ENCODE measurements around the gene SATB2. TPM values are rescaled to one million over a fixed set of nuclear protein-coding genes. Genes with fewer than 3 reads are reported as not detected.
A peak's percentile ranks its signal among the peaks of the same experiment; 100 is the strongest.

The SATB2 gene
- total RNA-seq, 1 experiment from 2014 or later, result 22.1 TPM

DNA sequence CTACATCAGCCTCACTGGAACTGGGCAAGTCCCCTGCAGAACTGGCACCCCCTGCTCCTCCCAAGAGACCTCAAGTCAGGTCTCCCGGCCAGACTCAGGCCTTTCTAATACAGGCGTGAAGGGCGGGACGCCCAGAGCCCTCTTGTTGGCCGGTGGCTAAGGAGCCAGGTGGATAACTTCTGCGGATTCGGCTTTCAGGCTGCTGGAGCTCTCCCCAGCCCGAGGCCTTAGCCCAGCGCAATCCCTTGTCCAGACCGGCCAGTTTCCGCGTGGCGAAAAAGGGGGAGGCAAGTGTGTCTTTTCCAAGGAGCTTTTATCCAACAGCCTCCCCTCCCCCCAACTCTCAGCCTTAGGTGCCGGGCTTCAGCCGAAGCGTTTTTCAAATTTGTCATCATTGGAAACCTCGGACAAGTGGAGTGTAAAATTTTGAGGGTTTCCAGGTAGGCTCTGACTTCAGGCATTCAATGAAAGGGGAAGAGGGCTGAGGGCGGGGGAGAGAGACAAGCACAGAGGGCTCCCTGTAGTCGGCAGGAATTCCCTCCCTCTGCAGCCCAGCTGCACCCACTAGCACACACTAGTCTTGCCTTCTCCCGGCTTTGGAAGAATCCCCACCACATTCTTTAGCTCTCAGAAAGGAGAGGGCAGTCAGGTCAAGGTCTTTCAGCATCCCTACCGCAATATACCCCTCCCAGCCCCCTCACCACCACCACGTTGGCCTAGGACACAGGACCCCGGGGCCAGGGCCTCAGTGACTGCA lies 9.5 kb upstream of the SATB2 start:
- DNase-seq (ENCODE audit: low spot score) (peak; percentile 52), ATAC-seq (peak; percentile 13)
- ChIA-PET POLR2A (interaction anchor here (0.9 kb wide), 1 partner anchor 37 kb away, joined by 3 read pairs; no protein-coding TSS in a partner anchor), CTCF (interaction anchor here (0.7 to 6.9 kb wide), 10 partner anchors 11 to 1152 kb away, joined by 3 to 136 read pairs (median 4); partner anchors contain the start of gene SATB2)
- Mint-ChIP-seq H3K36me3 (no peaks in the 10 kb centered on the region), H3K27me3 (ENCODE audit: low read depth) (peaks cover 97% of the 10 kb centered on the region), H3K4me1 (peaks cover 58% of the 10 kb centered on the region), H3K9me3 (no peaks in the 10 kb centered on the region), H3K27ac (no peak overlapping the region), H3K4me3 (peak overlapping the region; percentile 76)
- TF ChIP-seq ETV6 (CRISPR knock-in tag; IDR thresholded peaks at IDR 0.05) (no peak), SMAD3 (CRISPR knock-in tag; IDR thresholded peaks at IDR 0.05; ENCODE audit: borderline replicate concordance) (no peak), CBFB (CRISPR knock-in tag; IDR thresholded peaks at IDR 0.05; ENCODE audit: low read depth) (no peak), JUN (CRISPR knock-in tag; IDR thresholded peaks at IDR 0.05) (no peak), CREM (CRISPR knock-in tag; IDR thresholded peaks at IDR 0.05) (no peak), MXD4 (CRISPR knock-in tag; IDR thresholded peaks at IDR 0.05; ENCODE audit: borderline replicate concordance) (no peak), GABPB1 (CRISPR knock-in tag; IDR thresholded peaks at IDR 0.05) (no peak), TEAD1 (CRISPR knock-in tag; IDR thresholded peaks at IDR 0.05) (no peak)
- TF ChIP-seq, protein P1, sequence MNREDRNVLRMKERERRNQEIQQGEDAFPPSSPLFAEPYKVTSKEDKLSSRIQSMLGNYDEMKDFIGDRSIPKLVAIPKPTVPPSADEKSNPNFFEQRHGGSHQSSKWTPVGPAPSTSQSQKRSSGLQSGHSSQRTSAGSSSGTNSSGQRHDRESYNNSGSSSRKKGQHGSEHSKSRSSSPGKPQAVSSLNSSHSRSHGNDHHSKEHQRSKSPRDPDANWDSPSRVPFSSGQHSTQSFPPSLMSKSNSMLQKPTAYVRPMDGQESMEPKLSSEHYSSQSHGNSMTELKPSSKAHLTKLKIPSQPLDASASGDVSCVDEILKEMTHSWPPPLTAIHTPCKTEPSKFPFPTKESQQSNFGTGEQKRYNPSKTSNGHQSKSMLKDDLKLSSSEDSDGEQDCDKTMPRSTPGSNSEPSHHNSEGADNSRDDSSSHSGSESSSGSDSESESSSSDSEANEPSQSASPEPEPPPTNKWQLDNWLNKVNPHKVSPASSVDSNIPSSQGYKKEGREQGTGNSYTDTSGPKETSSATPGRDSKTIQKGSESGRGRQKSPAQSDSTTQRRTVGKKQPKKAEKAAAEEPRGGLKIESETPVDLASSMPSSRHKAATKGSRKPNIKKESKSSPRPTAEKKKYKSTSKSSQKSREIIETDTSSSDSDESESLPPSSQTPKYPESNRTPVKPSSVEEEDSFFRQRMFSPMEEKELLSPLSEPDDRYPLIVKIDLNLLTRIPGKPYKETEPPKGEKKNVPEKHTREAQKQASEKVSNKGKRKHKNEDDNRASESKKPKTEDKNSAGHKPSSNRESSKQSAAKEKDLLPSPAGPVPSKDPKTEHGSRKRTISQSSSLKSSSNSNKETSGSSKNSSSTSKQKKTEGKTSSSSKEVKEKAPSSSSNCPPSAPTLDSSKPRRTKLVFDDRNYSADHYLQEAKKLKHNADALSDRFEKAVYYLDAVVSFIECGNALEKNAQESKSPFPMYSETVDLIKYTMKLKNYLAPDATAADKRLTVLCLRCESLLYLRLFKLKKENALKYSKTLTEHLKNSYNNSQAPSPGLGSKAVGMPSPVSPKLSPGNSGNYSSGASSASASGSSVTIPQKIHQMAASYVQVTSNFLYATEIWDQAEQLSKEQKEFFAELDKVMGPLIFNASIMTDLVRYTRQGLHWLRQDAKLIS (CRISPR knock-in tag; IDR thresholded peaks at IDR 0.05; ENCODE audit: borderline replicate concordance), result no peak
- TF ChIP-seq, protein P2, sequence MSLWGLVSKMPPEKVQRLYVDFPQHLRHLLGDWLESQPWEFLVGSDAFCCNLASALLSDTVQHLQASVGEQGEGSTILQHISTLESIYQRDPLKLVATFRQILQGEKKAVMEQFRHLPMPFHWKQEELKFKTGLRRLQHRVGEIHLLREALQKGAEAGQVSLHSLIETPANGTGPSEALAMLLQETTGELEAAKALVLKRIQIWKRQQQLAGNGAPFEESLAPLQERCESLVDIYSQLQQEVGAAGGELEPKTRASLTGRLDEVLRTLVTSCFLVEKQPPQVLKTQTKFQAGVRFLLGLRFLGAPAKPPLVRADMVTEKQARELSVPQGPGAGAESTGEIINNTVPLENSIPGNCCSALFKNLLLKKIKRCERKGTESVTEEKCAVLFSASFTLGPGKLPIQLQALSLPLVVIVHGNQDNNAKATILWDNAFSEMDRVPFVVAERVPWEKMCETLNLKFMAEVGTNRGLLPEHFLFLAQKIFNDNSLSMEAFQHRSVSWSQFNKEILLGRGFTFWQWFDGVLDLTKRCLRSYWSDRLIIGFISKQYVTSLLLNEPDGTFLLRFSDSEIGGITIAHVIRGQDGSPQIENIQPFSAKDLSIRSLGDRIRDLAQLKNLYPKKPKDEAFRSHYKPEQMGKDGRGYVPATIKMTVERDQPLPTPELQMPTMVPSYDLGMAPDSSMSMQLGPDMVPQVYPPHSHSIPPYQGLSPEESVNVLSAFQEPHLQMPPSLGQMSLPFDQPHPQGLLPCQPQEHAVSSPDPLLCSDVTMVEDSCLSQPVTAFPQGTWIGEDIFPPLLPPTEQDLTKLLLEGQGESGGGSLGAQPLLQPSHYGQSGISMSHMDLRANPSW (CRISPR knock-in tag; conservative IDR thresholded peaks at IDR 0.05; ENCODE audit: low read depth), result no peak

DNA sequence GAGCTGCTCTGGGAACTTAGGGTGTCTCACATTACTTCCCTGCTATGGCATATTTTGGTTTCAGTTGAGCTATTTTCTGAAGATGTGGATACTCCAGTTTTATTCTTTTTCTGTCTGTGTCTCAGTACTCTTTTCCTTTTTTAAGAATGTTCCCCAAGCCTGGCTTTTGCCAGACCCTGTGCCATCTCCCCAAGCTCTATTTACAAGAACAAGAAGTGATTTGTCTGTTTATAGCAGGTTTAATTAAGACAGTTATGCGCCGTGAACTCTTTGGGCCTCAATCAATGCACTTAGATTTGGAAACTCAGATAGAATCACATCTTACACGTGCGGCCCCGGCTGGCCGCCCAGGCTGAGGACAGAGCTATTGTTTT lies 8.9 kb upstream of the SATB2 start:
- Mint-ChIP-seq H3K27me3 (ENCODE audit: low read depth) (peaks cover 97% of the 10 kb centered on the region), H3K4me3 (peak overlapping the region; percentile 76), H3K4me1 (peaks cover 60% of the 10 kb centered on the region), H3K36me3 (no peaks in the 10 kb centered on the region), H3K27ac (no peak overlapping the region), H3K9me3 (no peaks in the 10 kb centered on the region)
- DNase-seq (ENCODE audit: low spot score) (no peak), ATAC-seq (no peak)
- CTCF ChIA-PET, result interaction anchor here (1.1 to 6.9 kb wide), 8 partner anchors 10 to 1152 kb away, joined by 3 to 136 read pairs (median 6); partner anchors contain the start of gene SATB2
- POLR2A ChIA-PET, result interaction anchor here (0.9 kb wide), 1 partner anchor 36 kb away, joined by 3 read pairs; no protein-coding TSS in a partner anchor
- TF ChIP-seq NFATC4 (CRISPR knock-in tag; IDR thresholded peaks at IDR 0.05), result no peak
- TF ChIP-seq NR3C1 (CRISPR knock-in tag; conservative IDR thresholded peaks at IDR 0.05; ENCODE audit: low read depth), result no peak
- TF ChIP-seq ZNF232 (CRISPR knock-in tag; IDR thresholded peaks at IDR 0.05), result no peak
- TF ChIP-seq, protein P3, sequence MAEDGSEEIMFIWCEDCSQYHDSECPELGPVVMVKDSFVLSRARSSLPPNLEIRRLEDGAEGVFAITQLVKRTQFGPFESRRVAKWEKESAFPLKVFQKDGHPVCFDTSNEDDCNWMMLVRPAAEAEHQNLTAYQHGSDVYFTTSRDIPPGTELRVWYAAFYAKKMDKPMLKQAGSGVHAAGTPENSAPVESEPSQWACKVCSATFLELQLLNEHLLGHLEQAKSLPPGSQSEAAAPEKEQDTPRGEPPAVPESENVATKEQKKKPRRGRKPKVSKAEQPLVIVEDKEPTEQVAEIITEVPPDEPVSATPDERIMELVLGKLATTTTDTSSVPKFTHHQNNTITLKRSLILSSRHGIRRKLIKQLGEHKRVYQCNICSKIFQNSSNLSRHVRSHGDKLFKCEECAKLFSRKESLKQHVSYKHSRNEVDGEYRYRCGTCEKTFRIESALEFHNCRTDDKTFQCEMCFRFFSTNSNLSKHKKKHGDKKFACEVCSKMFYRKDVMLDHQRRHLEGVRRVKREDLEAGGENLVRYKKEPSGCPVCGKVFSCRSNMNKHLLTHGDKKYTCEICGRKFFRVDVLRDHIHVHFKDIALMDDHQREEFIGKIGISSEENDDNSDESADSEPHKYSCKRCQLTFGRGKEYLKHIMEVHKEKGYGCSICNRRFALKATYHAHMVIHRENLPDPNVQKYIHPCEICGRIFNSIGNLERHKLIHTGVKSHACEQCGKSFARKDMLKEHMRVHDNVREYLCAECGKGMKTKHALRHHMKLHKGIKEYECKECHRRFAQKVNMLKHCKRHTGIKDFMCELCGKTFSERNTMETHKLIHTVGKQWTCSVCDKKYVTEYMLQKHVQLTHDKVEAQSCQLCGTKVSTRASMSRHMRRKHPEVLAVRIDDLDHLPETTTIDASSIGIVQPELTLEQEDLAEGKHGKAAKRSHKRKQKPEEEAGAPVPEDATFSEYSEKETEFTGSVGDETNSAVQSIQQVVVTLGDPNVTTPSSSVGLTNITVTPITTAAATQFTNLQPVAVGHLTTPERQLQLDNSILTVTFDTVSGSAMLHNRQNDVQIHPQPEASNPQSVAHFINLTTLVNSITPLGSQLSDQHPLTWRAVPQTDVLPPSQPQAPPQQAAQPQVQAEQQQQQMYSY (CRISPR knock-in tag; IDR thresholded peaks at IDR 0.05), result no peak
- no peak for TF ChIP-seq SMAD4 (CRISPR knock-in tag; IDR thresholded peaks at IDR 0.05)
- TF ChIP-seq, protein P4, sequence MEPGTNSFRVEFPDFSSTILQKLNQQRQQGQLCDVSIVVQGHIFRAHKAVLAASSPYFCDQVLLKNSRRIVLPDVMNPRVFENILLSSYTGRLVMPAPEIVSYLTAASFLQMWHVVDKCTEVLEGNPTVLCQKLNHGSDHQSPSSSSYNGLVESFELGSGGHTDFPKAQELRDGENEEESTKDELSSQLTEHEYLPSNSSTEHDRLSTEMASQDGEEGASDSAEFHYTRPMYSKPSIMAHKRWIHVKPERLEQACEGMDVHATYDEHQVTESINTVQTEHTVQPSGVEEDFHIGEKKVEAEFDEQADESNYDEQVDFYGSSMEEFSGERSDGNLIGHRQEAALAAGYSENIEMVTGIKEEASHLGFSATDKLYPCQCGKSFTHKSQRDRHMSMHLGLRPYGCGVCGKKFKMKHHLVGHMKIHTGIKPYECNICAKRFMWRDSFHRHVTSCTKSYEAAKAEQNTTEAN (CRISPR knock-in tag; IDR thresholded peaks at IDR 0.05), result no peak
- TF ChIP-seq, protein P5, sequence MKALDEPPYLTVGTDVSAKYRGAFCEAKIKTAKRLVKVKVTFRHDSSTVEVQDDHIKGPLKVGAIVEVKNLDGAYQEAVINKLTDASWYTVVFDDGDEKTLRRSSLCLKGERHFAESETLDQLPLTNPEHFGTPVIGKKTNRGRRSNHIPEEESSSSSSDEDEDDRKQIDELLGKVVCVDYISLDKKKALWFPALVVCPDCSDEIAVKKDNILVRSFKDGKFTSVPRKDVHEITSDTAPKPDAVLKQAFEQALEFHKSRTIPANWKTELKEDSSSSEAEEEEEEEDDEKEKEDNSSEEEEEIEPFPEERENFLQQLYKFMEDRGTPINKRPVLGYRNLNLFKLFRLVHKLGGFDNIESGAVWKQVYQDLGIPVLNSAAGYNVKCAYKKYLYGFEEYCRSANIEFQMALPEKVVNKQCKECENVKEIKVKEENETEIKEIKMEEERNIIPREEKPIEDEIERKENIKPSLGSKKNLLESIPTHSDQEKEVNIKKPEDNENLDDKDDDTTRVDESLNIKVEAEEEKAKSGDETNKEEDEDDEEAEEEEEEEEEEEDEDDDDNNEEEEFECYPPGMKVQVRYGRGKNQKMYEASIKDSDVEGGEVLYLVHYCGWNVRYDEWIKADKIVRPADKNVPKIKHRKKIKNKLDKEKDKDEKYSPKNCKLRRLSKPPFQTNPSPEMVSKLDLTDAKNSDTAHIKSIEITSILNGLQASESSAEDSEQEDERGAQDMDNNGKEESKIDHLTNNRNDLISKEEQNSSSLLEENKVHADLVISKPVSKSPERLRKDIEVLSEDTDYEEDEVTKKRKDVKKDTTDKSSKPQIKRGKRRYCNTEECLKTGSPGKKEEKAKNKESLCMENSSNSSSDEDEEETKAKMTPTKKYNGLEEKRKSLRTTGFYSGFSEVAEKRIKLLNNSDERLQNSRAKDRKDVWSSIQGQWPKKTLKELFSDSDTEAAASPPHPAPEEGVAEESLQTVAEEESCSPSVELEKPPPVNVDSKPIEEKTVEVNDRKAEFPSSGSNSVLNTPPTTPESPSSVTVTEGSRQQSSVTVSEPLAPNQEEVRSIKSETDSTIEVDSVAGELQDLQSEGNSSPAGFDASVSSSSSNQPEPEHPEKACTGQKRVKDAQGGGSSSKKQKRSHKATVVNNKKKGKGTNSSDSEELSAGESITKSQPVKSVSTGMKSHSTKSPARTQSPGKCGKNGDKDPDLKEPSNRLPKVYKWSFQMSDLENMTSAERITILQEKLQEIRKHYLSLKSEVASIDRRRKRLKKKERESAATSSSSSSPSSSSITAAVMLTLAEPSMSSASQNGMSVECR (CRISPR knock-in tag; IDR thresholded peaks at IDR 0.05; ENCODE audit: borderline replicate concordance), result no peak
- no peak for TF ChIP-seq KAT7 (CRISPR knock-in tag; IDR thresholded peaks at IDR 0.05; ENCODE audit: borderline replicate concordance)
- TF ChIP-seq GABPB1 (CRISPR knock-in tag; IDR thresholded peaks at IDR 0.05), result no peak

Data from WTC11 (cell line).